GM18519 (cell line): Measurements from ENCODE around the gene SRMS.

Experiments used
- ATAC-seq: cut with Tn5 transposase; IDR thresholded peaks from one replicate; pipeline ENCODE4 v1.9.1; 2021; ENCODE audit warnings: mild to moderate bottlenecking, moderate library complexity; ENCODE audit not compliant: unreplicated experiment, low FRiP score

SRMS gene, protein sequence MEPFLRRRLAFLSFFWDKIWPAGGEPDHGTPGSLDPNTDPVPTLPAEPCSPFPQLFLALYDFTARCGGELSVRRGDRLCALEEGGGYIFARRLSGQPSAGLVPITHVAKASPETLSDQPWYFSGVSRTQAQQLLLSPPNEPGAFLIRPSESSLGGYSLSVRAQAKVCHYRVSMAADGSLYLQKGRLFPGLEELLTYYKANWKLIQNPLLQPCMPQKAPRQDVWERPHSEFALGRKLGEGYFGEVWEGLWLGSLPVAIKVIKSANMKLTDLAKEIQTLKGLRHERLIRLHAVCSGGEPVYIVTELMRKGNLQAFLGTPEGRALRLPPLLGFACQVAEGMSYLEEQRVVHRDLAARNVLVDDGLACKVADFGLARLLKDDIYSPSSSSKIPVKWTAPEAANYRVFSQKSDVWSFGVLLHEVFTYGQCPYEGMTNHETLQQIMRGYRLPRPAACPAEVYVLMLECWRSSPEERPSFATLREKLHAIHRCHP

DNA sequence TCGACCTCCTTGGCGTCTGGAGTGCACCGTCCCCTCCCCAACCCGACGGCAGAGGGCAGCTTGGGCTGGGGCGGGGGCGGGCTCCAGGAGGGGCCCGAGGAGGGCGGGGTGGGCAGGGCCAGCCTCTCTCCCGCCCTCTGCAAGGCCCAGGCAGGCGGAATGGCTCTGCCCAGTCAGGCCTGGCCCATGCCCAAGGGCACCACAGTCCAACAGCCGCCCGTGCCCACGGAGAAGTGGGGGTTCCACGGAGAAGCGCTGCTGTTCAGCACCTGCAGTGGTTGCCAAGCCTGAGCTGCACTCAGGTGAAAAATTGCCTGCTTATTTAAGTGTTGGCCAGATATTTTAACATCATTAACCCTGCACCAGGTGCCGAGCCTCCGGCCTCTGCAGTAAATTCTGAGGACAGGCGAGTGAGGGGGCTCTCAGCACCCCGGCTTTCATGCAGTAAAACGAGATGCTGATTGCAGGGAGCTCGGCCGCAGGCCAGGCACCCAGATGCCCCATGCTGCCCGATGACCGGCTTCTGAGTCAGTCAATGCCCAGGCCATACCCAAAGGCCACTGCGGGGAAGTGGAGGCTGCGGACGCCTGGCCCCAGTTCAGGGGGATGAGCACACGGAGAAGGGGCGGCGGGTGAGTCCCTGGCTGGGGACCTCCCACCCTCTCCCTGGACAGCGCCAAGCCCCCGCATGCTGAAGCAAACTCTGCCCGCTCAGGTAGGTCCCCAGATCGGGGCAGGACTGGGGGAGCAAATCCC, at the start of gene SRMS:
Gene SRMS, minus strand, starts transcription at position 25 of the 756 bp plus-strand sequence. CDS start 286 bp downstream, outside the sequence.
- ATAC-seq = no peak

DNA sequence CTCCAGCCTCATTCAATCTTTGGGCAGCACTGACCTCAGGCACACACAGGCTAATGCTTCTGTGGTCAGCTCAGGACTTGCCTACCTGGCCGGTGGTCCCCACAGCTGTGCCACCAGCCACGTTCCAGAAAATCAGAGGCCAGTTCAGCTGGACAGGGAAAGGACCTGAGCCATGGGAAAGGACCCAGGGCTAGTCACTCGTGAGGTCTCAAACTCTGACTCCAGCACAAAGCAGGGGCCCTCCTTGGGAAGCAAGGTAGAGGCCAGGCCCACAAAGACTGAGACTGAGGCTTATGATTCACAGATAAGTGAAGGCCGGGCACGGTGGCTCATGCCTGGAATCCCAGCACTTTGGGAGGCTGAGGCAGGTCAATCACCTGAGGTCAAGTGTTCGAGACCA, 48.9 kb upstream of the SRMS start:
- no peak for ATAC-seq

DNA sequence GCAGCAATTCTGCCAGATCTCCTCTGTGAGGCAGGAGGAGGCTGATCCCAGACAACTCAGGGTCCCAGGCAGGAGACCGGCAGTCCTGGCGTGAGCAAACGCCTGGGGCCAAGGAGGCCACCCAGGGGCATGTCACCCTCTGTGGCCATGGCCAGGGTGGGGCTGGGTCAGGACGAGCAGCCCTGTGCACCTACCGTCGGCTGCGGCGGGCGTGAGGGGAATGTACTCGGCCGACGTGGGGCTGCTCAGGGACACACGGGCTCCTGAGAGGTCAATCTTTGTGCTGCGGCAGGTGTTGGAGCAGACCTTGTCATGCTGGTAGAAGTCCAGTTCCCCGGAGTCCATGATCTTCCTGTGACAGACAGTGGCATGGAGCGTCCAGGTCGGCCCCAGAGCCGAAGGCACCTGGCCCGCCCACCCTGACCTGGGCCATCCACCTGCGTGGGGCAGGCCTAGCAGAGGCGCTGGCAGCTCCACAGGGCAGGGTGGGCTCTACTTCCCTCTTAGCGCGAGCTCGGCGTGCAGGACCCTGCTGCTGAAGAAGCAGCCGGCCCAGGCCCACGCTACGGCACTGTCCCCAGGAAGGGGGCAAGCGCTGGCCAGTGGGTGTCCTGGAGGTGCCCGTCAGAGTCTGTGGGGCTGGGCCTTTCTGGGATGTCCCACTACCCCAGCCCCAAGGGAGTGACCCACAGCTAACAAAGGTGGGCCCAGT, 48.0 kb upstream of the SRMS start:
- ATAC-seq = no peak

DNA sequence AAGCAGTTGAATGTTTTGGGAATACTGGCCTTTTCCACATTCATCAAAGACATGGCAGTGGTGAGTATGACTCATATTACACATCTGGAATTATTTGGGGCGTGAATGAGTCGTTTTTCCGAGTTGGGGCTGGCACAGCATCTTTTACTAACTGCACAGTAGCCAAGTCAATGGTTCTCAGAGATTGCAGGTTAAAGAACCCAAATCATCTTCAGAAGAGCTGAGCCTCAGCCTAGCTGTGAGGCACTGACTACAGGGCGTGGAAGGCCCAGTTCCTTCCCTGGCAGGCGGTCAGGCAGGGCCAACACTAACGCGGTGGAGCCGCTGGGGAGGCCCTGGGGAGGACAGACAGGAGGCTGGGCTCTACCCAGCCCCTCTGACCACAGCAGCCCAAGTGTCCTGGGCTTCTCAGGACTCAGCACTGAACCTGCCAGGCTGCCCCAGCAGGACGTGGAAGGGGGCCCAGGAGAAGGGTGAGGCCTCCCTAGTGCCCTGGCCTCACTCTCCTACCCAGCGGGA, 46.6 kb upstream of the SRMS start:
- ATAC-seq = no peak

DNA sequence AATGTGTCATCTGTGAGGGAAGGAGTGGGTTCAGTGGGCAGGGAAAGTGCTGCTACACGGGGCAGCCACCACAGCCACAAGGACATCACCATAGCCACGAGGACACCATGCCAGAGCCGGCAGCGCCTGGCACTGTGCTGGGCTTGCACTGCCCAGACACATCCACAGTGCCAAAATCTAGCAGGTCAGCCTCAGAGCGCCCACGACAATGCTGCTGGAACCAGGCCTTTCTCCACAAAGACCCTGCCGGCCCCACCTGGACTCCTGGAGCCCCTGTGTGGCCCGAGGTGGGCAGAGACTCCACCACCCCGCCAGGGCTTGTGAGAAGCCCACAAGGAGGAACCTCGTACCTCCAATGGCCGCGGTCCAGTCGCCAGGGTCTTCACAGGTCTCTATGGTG, 45.1 kb upstream of the SRMS start:
- ATAC-seq = no peak

DNA sequence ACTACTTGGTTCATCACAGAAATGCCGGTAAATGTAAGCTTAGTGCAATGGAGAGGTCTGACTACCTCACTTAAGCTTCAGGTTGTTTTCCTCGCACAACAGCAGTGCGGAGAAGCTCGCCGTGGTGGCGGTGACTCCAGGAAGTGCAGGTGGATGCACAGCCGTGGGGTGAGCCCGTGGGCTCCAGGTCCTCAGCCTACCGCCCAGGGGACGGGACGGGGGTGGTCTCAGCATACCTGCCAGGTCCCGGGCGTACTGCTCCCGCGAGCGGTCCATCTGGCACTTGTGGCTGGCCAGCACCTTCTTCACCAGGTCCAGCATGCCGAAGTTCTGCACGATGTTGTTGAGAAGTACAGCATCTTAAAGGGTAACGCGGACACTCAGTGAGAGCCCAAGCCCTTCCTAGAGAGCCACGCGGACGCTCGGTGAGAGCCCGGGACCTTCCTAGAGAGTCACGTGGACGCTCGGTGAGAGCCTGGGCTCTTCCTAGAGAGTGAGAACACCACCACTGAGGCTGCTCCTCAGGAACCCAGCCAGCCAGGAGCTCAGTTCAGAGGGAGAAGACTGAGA, 44.3 kb upstream of the SRMS start:
- no peak for ATAC-seq

DNA sequence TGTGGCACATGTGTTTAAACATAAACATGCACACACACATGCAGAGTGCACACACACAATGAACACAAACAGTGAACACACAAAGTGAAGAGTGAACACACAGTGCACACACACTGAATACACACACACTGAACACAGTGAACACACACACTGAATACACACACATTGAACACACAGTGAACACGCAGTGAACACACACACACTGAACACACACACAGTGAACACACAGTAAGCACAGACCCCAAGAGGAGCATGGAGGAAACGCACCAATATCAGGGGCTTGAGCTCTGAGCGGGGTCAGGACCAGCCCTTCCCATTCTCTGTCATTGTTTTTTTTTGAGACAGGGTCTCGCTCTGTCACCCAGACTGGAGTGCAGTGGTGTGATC, 43.6 kb upstream of the SRMS start:
- ATAC-seq = no peak

DNA sequence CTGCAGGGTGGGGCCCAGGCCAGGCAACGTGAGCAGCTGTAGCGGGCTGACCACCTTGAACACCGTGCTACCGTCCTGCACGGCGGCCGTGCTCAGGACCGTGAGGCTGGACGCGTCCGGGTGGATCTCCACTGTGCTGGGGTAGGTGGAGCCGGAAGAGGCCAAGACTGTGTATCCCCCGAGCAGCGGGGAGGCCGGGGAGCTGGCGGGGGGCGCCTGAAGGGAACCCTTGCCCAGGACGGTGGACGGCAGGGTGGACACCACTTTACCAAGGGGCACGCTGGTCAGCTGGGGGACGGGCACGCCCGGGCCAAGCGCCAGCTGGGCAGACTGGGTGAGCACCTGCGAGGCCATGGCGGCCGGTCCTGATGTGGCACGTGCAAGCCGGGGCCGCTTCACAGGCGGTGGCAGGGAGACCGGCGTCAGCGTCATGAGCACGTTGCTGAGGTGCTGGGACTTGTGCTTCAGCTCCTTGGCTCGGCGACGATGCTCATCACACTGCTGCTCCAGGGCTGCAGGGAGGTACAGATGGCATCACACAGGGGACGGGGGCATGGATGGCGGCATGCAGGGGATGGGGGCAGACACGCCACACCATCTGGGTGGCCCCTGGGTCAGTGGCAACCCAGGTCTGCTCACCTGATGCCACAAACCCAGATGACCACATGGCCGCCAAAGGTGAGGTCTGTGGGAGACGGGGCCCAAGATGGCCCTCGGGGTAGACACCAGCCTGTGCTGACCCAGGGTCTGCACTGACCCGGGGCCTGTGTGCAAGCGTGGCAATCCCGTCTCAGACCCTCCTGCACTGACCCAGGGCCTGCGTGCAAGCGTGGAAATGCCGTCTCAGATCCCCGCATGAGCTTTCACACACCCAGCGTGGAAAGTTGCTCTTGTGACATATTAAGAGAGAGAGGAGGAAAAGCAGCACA, 42.9 kb upstream of the SRMS start:
- no peak for ATAC-seq

DNA sequence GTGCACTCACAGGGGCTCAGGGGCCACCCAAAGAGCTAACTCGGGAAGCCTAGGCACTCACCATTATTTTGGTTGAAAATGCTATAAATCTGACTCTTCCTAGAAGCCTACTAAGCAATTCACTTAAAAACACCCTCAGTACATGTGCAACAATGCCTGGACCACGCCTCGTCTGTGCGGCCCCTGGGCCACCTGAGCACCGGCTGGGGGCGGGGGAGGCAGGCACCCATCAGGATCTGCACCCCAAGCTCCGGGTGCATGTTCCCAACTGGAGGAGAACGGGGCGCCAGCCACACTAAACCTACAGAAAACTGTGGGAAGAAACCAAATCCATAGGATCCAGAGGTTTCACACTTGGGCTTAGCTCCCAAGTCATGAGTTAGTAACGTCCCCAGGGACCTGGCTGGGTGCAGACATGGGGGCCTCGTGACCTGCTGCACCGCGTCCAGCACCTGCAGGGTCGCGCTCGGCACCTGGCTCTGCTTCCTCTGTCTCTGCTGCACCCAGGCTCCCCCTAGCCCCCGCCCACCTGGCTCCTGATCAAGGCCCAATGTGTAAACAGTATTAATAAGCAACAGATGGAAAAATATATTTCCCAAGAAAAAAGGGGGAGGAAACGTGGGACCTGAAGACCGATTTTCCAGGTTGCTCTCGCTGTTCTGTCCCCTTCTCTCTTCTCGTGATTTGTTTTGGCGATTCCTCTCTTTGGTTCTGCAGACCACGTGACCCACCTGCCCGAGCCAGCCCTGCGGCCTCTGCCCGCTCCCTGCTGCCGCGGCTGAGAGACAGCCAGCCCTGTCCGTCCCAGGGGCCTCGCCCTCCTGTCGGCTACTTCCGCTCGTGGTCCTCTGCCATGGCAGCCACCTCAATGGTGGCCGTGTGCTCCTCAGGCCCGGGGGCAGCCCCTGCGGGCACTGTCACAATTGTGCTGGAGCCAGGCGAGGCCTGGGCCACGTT, 42.0 kb upstream of the SRMS start:
- ATAC-seq = no peak

DNA sequence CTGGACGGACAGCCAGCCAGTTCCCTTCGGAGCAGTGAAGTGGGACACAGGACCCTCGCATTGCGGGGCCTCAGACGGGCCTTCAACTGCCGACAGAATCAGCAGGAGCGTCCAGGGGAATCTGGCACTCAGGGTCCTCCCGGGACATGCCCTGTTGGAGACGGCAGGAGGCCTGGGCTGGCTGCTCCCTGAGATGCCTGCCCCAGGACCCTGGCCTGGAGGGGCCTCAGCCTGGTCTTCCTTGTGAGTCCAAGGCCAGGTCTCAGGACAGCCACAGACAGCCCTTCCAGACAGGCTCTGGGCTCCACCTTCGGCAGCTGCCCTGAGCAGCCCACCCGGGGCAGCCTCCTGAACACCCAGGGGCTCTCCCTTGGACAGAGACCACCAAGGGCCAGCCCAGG, 41.1 kb upstream of the SRMS start:
- ATAC-seq = no peak

DNA sequence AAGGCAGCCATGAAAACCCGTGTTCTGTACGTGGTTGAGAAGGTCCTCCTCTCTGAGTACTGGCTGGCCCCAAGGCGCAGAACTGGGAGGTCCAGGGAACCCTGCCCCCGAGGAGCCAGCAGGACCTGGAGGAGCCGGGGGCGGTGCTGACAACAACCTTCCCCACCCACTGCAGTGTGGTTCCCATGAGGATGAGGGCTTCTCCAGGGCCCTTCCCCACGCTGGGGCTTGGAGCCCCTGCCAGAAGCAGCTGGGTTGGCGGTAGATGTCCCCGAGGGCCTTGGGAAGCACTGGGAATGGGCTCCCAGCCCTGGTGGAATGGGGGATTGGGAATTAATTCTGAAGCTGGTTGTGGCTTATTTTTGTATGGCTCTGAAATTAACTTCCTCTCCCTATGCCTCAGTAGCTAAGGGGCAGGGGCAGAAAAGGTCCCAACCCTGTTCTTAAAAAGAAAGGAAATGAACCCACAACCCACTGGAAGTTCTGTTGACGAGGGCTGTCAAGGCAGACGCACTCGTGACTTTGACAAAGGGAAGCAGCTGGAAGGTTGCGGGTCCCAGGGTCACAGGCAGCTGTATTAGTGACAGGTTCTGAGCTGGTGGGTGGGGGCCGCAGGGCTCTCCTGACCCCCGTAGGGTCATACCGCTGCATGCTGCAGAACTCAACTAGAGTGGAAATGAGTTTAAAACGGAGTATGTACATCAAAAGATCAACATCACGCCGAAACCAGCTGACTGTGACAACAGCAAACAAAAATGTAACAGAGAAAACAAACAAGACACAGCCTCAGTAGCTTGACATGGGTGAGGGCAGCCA, 40.4 kb upstream of the SRMS start:
- no peak for ATAC-seq

DNA sequence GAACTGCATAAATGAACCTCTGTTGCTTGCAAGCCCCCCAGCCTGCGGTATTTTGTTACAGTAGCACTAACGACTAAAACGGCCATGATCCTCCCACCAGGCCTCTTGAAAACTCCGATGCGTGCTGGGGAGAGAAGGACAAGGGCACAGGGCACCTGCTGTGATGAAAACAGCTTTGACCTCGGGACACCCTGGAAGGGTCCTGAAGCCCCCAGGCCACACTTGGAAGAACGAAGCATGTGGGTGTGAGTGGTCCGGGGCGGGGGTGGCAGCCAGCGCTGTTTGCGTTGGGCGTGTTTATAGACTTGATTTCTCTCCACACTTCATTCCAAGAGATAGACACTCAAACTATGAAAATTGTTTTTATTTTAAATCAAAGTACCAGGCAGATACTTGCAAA, 39.7 kb upstream of the SRMS start:
- ATAC-seq = no peak

DNA sequence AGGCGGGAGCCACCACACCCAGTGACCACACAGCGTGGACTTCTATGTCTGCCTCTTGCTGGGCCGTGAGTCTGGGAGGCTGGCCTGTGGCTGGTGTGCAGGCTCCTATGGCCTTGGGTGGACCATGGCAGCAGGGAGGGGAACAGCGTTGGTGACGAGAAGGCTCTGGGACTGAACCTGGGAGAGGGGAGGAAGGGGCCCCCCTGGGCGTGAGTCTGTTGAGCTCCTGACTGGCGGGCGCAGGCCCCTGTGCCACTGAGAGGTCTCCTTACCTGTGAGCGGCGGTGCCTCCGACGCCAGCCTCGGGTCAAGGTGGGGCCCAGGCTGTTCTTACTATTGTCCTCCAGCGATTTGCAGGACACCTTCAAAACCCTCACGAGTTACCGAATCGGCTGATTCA, 39.2 kb upstream of the SRMS start:
- no peak for ATAC-seq

DNA sequence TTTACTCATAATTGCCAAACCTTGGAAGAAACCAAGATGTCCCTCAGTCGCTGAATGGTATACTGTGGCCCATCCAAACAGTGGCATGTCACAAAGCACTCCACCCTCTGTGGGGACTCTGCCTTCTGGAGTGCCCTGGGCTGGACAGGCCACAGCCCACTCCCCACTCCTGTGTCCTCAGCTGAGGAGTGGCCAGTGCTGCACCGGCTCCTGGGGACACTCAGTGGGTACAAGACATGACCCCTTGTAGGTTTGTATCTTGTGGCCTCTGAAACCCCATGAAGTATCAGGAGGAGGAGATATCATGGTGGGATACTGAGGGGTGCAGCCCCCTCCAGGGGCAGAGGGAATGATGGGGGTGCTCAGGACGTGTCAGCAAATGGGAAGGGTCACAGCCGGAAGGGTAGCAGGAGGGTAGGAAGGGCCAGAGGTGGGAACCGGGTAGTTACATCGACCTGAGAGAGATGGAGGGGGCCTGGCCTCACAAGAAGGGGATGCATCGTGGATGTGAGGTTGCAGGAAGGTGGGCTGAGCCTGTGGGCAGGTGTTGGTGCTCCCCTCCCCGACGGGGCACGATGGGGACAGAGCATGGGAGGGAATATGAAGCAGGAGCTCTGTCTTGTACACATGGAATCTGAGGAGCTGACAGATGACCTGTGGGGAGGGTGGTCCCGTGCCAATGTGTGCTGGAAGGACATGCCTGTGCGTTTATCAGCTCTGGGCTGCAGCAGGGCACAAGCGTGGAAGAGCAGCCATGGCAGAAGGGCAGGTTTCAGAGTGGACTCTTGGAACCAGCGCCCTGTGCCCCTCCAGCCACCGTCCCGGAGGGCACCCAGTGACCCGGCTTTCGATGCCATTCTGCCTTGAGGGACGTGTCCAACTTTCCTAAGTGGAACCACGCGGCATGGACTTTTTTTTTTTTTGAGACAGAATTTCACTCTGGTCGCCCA, 38.3 kb upstream of the SRMS start:
- no peak for ATAC-seq

DNA sequence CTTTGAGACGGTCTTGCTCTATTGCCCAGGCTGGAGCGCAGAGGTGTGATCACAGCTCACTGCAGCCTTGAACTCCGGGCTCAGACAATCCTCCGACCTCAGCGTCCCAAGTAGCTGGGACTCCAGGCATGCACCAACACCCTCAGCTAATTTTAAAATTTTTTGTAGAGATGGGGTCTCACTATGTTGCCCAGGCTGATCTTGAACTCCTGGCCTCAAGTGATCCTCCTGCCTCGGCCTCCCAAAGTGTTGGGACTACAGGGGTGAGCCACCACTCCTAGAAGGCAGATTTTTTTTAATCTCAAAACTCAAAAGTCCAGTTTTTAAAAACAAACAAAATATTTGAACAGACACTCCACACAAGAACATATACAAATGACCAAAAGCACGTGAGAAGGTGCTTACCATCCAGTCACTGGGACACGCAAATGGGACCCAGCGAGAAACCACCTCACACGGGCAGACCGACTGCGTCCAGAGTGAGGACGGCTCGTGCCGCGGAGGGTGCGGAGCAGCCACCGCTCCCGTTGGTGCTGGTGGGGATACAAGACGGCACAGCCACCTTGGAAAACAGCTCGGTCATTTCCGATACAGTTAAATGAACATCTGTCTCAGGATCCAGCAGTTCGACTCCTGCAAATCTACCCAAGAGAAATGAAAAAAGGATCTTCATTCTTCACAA, 35.0 kb upstream of the SRMS start:
- no peak for ATAC-seq
